IMR-90 (cell line): ENCODE measurements around the gene ITGB1BP1. TPM values are rescaled to one million over a fixed set of nuclear protein-coding genes. Genes with fewer than 3 reads are reported as not detected.

Experiments used
- ATAC-seq: fragments of 200-7000 bp; cut with Tn5 transposase; 2 replicates; pipeline ENCODE4 v1.9.1; 2020; ENCODE audit warnings: low read depth, mild to moderate bottlenecking, moderate library complexity
- BruUV-seq: library from RNA; stranded (reverse); fragments of 400-500 nt; replicated peaks from 2 replicates; lab custom pipeline; 2021; lab: Mats Ljungman, UMichigan
- CTCF ChIA-PET: fragments of 300-600 bp; formaldehyde crosslinking; extraction: SDS; loops from one replicate; lab custom pipeline; 2021; ENCODE audit warnings: antibody characterized with exemption; lab: Yijun Ruan, JAX
- POLR2A ChIA-PET: fragments of 300-600 bp; sonication (Branson Sonifier 250); formaldehyde crosslinking; loops from one replicate; lab custom pipeline; 2022; ENCODE audit warnings: antibody characterized with exemption; ENCODE audit not compliant: unreplicated experiment; lab: Charles Lee
- DNase-seq: peaks from one replicate; pipeline ENCODE4 v3.0.0; 2013
- H2AFZ ChIP-seq: replicated peaks from 2 replicates; pipeline ENCODE3; 2013; ENCODE audit warnings: low read length, mild to moderate bottlenecking; ENCODE audit not compliant: poor library complexity
- H2AK5ac ChIP-seq: 2 replicates; pipeline ENCODE4 v1.6.1; 2013; ENCODE audit warnings: low read depth, low read length, inconsistent platforms
- H2AK9ac ChIP-seq: replicated peaks from 2 replicates; pipeline ENCODE3; 2013; ENCODE audit warnings: mild to moderate bottlenecking, low read depth, low read length, moderate library complexity; ENCODE audit not compliant: poor library complexity
- H2BK120ac ChIP-seq: 2 replicates; pipeline ENCODE4 v1.6.1; 2013; ENCODE audit warnings: low read depth, low read length, inconsistent platforms
- H2BK15ac ChIP-seq: 3 replicates; pipeline ENCODE4 v1.6.1; 2013; ENCODE audit warnings: low read depth, low read length, inconsistent platforms
- H2BK20ac ChIP-seq: 2 replicates; pipeline ENCODE4 v1.6.1; 2013; ENCODE audit warnings: low read depth, mild to moderate bottlenecking, inconsistent platforms, low read length, moderate library complexity
- H2BK5ac ChIP-seq: 2 replicates; pipeline ENCODE4 v1.6.1; 2013; ENCODE audit warnings: mild to moderate bottlenecking, low read depth, low read length, inconsistent platforms; ENCODE audit not compliant: poor library complexity, severe bottlenecking
- H3K14ac ChIP-seq: replicated peaks from 2 replicates; pipeline ENCODE4 v1.6.1; 2013; ENCODE audit warnings: low read depth, low read length, inconsistent platforms
- H3K18ac ChIP-seq: 2 replicates; pipeline ENCODE4 v1.6.1; 2013; ENCODE audit warnings: low read depth, low read length, control low read depth
- H3K23ac ChIP-seq: 2 replicates; pipeline ENCODE4 v1.6.1; 2013; ENCODE audit warnings: low read depth, low read length, inconsistent platforms
- H3K27ac ChIP-seq: 2 replicates; pipeline ENCODE4 v1.5.1; 2013; ENCODE audit warnings: mild to moderate bottlenecking, control low read depth, low read length; ENCODE audit not compliant: insufficient read depth
- H3K27me3 ChIP-seq: 2 replicates; pipeline ENCODE4 v1.6.1; 2013; ENCODE audit warnings: low read length; ENCODE audit not compliant: control insufficient read depth, insufficient read depth
- H3K36me3 ChIP-seq: 2 replicates; pipeline ENCODE4 v1.6.1; 2013; ENCODE audit warnings: low read length, mixed read lengths; ENCODE audit not compliant: control insufficient read depth, insufficient read depth
- H3K4ac ChIP-seq: 2 replicates; pipeline ENCODE4 v1.6.1; 2013; ENCODE audit warnings: low read depth, low read length, inconsistent platforms
- H3K4me1 ChIP-seq: 2 replicates; pipeline ENCODE4 v1.6.1; 2013; ENCODE audit warnings: low read length, mixed read lengths; ENCODE audit not compliant: control insufficient read depth, insufficient read depth
- H3K4me2 ChIP-seq: 2 replicates; pipeline ENCODE4 v1.6.1; 2013; ENCODE audit warnings: low read depth, mild to moderate bottlenecking, control low read depth, low read length, moderate library complexity
- H3K4me3 ChIP-seq: 2 replicates; pipeline ENCODE4 v1.5.1; 2013; ENCODE audit warnings: low read depth, mild to moderate bottlenecking, control low read depth, low read length, moderate library complexity; ENCODE audit not compliant: insufficient read depth
- H3K56ac ChIP-seq: 2 replicates; pipeline ENCODE4 v1.6.1; 2013; ENCODE audit warnings: low read length, inconsistent platforms; ENCODE audit not compliant: insufficient read depth; ENCODE audit errors: extremely low read depth
- H3K79me1 ChIP-seq, 2 experiments: 2 replicates each; pipeline ENCODE4 v1.6.1; 2013; ENCODE audit warnings: low read length in 2 of 2, inconsistent platforms in 1 of 2, low read depth in 1 of 2
- H3K9ac ChIP-seq: 2 replicates; pipeline ENCODE4 v1.6.1; 2013; ENCODE audit warnings: low read depth, low read length, control low read depth
- H3K9me1 ChIP-seq: 2 replicates; pipeline ENCODE4 v1.6.1; 2013; ENCODE audit warnings: low read length, inconsistent platforms; ENCODE audit not compliant: insufficient read depth
- H3K9me3 ChIP-seq: 2 replicates; pipeline ENCODE4 v1.6.1; 2013; ENCODE audit warnings: low read length; ENCODE audit not compliant: control insufficient read depth, insufficient read depth
- H4K20me1 ChIP-seq: 2 replicates; pipeline ENCODE4 v1.6.1; 2013; ENCODE audit warnings: low read length, inconsistent platforms; ENCODE audit not compliant: insufficient read depth
- H4K5ac ChIP-seq: 2 replicates; pipeline ENCODE4 v1.6.1; 2013; ENCODE audit warnings: mild to moderate bottlenecking, low read depth, low read length, control low read depth
- H4K8ac ChIP-seq, 2 experiments: 2 replicates each; pipeline ENCODE4 v1.6.1; 2013; ENCODE audit warnings: low read depth in 2 of 2, low read length in 2 of 2, control low read depth in 1 of 2, inconsistent platforms in 1 of 2
- H4K91ac ChIP-seq: 2 replicates; pipeline ENCODE4 v1.6.1; 2013; ENCODE audit warnings: low read depth, low read length, inconsistent platforms; ENCODE audit not compliant: insufficient read depth
- CHD1 ChIP-seq: IDR thresholded peaks from 2 replicates; pipeline ENCODE4 v1.6.1; 2012; ENCODE audit warnings: low read depth, low read length, improper control_type of control experiment
- MAFK ChIP-seq: IDR thresholded peaks from 2 replicates; pipeline ENCODE4 v1.6.1; 2012; ENCODE audit warnings: low read depth, low read length, improper control_type of control experiment
- RCOR1 ChIP-seq: IDR thresholded peaks from 2 replicates; pipeline ENCODE4 v1.6.1; 2012; ENCODE audit warnings: mild to moderate bottlenecking, low read length, improper control_type of control experiment; ENCODE audit not compliant: insufficient replicate concordance
- USF2 ChIP-seq: fragments of 150-350 bp; IDR thresholded peaks from 2 replicates; pipeline ENCODE4 v1.6.1; 2017; ENCODE audit warnings: mild to moderate bottlenecking, antibody characterized with exemption, low read length, low read depth
- WGBS, 2 experiments: methylation state at CpG; one replicate each; pipeline versions ENCODE4 v1.1.5 to v1.1.7; 2013; ENCODE audit warnings: missing lambda C conversion rate in 2 of 2; ENCODE audit not compliant: insufficient read length in 1 of 2; ENCODE audit errors: extremely low coverage in 2 of 2; 5-methylcytosine and 5-hydroxymethylcytosine counted together
- dilution Hi-C: fragments of 300-500 bp; cut with HindIII; formaldehyde crosslinking; loops from one replicate; pipeline ENCODE4 v1.14.3; 2018; ENCODE audit warnings: low sequenced_read_pairs; ENCODE audit not compliant: unreplicated experiment
- in situ Hi-C: fragments of 300-500 bp; cut with MboI; formaldehyde crosslinking; loops from 3 replicates; pipeline ENCODE4 v1.14.3; 2019; ENCODE audit warnings: low sequenced_read_pairs, inconsistent platforms, mixed read lengths
- intact Hi-C: fragments of 100-400 bp; cut with micrococcal nuclease; formaldehyde crosslinking; loops from 2 replicates; pipeline ENCODE4 v1.10.0; 2022
- polyA plus RNA-seq, 3 experiments: library from polyadenylated mRNA; depleted of rRNA; stranded (reverse); fragments of >200 nt; gene quantifications; 2 replicates each; pipeline ENCODE4 v1.2.3, GENCODE V29; 2012; ENCODE audit warnings: low replicate concordance in 1 of 3
- total RNA-seq: library from RNA; depleted of rRNA; stranded (reverse); fragments of >200 nt; gene quantifications from 2 replicates; pipeline ENCODE4 v1.2.3, GENCODE V29; 2012

Gene ITGB1BP1
- total and polyA plus RNA-seq, 2 of the 4 experiments (the other 2 are of a cell fraction) = 48.6 to 88.1 TPM

- dilution Hi-C loops (no loop called here), in situ Hi-C loops (no loop called here), intact Hi-C loops (no loop called here)
- no peak for TF ChIP-seq MAFK
- no peak for TF ChIP-seq USF2
- no peak for TF ChIP-seq RCOR1
- TF ChIP-seq CHD1 = no peak
- H2BK20ac ChIP-seq = no peak overlapping the region
- no peak overlapping the region for H4K5ac ChIP-seq
- H3K9me1 ChIP-seq = peaks cover 17% of the 10 kb centered on the region
- no peak overlapping the region for H3K9ac ChIP-seq
- H3K79me1 ChIP-seq = peaks cover 0 to 57% of the 10 kb centered on the region in 2 experiments; a peak in 3 of 4 replicates
- no peak overlapping the region for H3K27ac ChIP-seq
- H3K4me3 ChIP-seq = no peak overlapping the region
- H2BK15ac ChIP-seq = no peak overlapping the region
- no peaks in the 10 kb centered on the region for H3K27me3 ChIP-seq
- H2AK5ac ChIP-seq = no peak overlapping the region
- no peak overlapping the region for H4K91ac ChIP-seq
- H3K56ac ChIP-seq = no peak overlapping the region
- no peak overlapping the region for H2AFZ ChIP-seq
- no TSS peak for BruUV-seq
- H2BK5ac ChIP-seq = no peak overlapping the region
- ATAC-seq (no peak), DNase-seq (no peak)
- CTCF ChIA-PET = no interaction called here
- no peak overlapping the region for H2BK120ac ChIP-seq
- H3K9me3 ChIP-seq = no peaks in the 10 kb centered on the region
- H3K18ac ChIP-seq = no peak overlapping the region
- H3K23ac ChIP-seq = no peak overlapping the region
- H3K14ac ChIP-seq = no peak overlapping the region
- 90% methylated on average over 11 of the region's 28 CpGs; no CpG with 5 or more reads in 1 of the 2 experiments for WGBS, 2 experiments
- H3K4me2 ChIP-seq = no peak overlapping the region
- H4K20me1 ChIP-seq = peaks cover 4% of the 10 kb centered on the region
- POLR2A ChIA-PET = no interaction called here
- H4K8ac ChIP-seq = no peak overlapping the region
- H3K4me1 ChIP-seq = peaks cover 7% of the 10 kb centered on the region
- no peak overlapping the region for H3K4ac ChIP-seq
- H2AK9ac ChIP-seq = no peak overlapping the region
- H3K36me3 ChIP-seq = peaks cover 50% of the 10 kb centered on the region
Measured at GRCh38 chr2:9388950-9389911, 34.1 kb downstream of the ITGB1BP1 start.
